Tibial nerve (tissue), 4 donors: ENCODE data around the gene OR5K2. TPM values are rescaled to one million over a fixed set of nuclear protein-coding genes. Genes with fewer than 3 reads are reported as not detected.

Experiments used
- DNase-seq, 2 donors: peaks; one replicate each; pipeline ENCODE4 v3.0.0-alpha.2; 2019; ENCODE audit warnings: low spot score in 2 of 2
- H3K27ac ChIP-seq, 4 donors: fragments of 200-600 bp; sonication (generic) in 3 of 4; one replicate each; pipeline ENCODE4 v1.5.1; 2017 to 2019; ENCODE audit warnings: mild to moderate bottlenecking in 1 of 4
- H3K27me3 ChIP-seq, 2 donors: fragments of 200-600 bp; sonication (generic) in 1 of 2; one replicate each; pipeline versions ENCODE4 v1.5.1 to v1.6.0; 2017 to 2019
- H3K36me3 ChIP-seq, 3 donors: fragments of 200-600 bp; sonication (generic); one replicate each; pipeline ENCODE4 v1.5.1; 2018 to 2019
- H3K4me1 ChIP-seq, 4 donors: fragments of 200-600 bp; sonication (generic) in 3 of 4; one replicate each; pipeline ENCODE4 v1.5.1; 2017 to 2019
- H3K4me3 ChIP-seq, 4 donors: fragments of 200-600 bp; sonication (generic) in 3 of 4; one replicate each; pipeline ENCODE4 v1.5.1; 2017 to 2019; ENCODE audit warnings: mild to moderate bottlenecking in 1 of 4, moderate library complexity in 1 of 4
- H3K9me3 ChIP-seq, 4 donors: fragments of 200-600 bp; sonication (generic) in 3 of 4; one replicate each; pipeline ENCODE4 v1.5.1; 2017 to 2019
- CTCF ChIP-seq, 5 experiments: fragments of 200-600 bp in 3 of 5; fragments of 450-650 bp in 2 of 5; sonication (generic) in 3 of 5; IDR thresholded peaks; one replicate each; pipeline ENCODE4 v1.5.1; 2016 to 2019; ENCODE audit warnings: antibody characterized with exemption in 5 of 5, mild to moderate bottlenecking in 3 of 5, moderate library complexity in 2 of 5
- EP300 ChIP-seq, 2 donors: sonication (generic); formaldehyde crosslinking; IDR thresholded peaks; one replicate each; pipeline ENCODE4 v1.6.1; 2017; ENCODE audit warnings: antibody characterized with exemption in 2 of 2, mild to moderate bottlenecking in 1 of 2
- POLR2A ChIP-seq, 2 donors: fragments of 450-650 bp; IDR thresholded peaks; one replicate each; pipeline ENCODE4 v1.6.1; 2017; ENCODE audit warnings: antibody characterized with exemption in 2 of 2, mild to moderate bottlenecking in 2 of 2, moderate library complexity in 2 of 2
- WGBS, 2 donors: methylation state at CpG; one replicate each; pipeline ENCODE4 v1.1.5; 2018; 5-methylcytosine and 5-hydroxymethylcytosine counted together
- total RNA-seq, 4 donors: library from RNA; depleted of rRNA; stranded (reverse); fragments of >200 nt; gene quantifications; one replicate each; pipeline ENCODE4 v1.1.0, GENCODE V29; 2016

Gene OR5K2
- total RNA-seq, 4 donors from 2014 or later = not detected

GRCh38 chr3:98521897-98522543 lies 24.5 kb downstream of the OR5K2 start:
- H3K36me3 ChIP-seq = peaks cover 0 to 24% (median 0%) of the 10 kb centered on the region in 3 donors
- TF ChIP-seq POLR2A (IDR thresholded peaks at IDR 0.05) = no peak
- no peak for TF ChIP-seq CTCF (IDR thresholded peaks at IDR 0.05)
- no peak for TF ChIP-seq EP300 (IDR thresholded peaks at IDR 0.05)
- H3K27ac ChIP-seq = peak overlapping the region; percentile 91 to 99 (median 96)
- H3K4me1 ChIP-seq = peaks cover 0 to 43% (median 7%) of the 10 kb centered on the region in 4 donors
- peak in 1 of 2 donors; percentile 36 for DNase-seq
- H3K4me3 ChIP-seq = peak overlapping the region; percentile 69 to 94 (median 88)
- WGBS, 2 donors = 1% methylated on average over 16 of the region's 16 CpGs
- H3K9me3 ChIP-seq = no peaks in the 10 kb centered on the region
- no peaks in the 10 kb centered on the region for H3K27me3 ChIP-seq

- H3K27ac ChIP-seq = peak within 1 kb of the TSS; percentile 91 to 99 (median 96)
- no peaks in the 10 kb centered on the region for H3K27me3 ChIP-seq
- whole genome bisulfite sequencing, 2 donors = 0 to 1% methylated on average over 32 to 52 of the region's 63 CpGs
- peak within 1 kb of the TSS; percentile 69 to 94 (median 88) for H3K4me3 ChIP-seq
- no peaks in the 10 kb centered on the region for H3K9me3 ChIP-seq
- peaks cover 0 to 17% (median 0%) of the 10 kb centered on the region in 3 donors for H3K36me3 ChIP-seq
- TF ChIP-seq EP300 (IDR thresholded peaks at IDR 0.05) (peak; percentile 93 to 96), POLR2A (IDR thresholded peaks at IDR 0.05) (peak; percentile 83 to 93), CTCF (IDR thresholded peaks at IDR 0.05) (peak in 1 of 5 experiments; percentile 24)
- peak; percentile 94 to 95 for DNase-seq
- H3K4me1 ChIP-seq = peaks cover 0 to 43% (median 7%) of the 10 kb centered on the region in 4 donors
These were observed 25.2 kb downstream of the OR5K2 start, which contains the start of gene CLDND1 for GRCh38 chr3:98522544-98523281. CLDND1 (minus strand) TSS chr3:98522902; CDS start chr3:98521424, 1,478 bp downstream.

- 85 to 87% methylated on average over 6 of the region's 6 CpGs for WGBS, 2 donors
- Histone ChIP-seq H3K36me3 (no peaks in the 10 kb centered on the region), H3K9me3 (no peaks in the 10 kb centered on the region), H3K27me3 (no peaks in the 10 kb centered on the region), H3K27ac (no peak overlapping the region), H3K4me3 (no peak overlapping the region), H3K4me1 (peaks cover 0 to 21% (median 7%) of the 10 kb centered on the region in 4 donors)
- TF ChIP-seq CTCF (IDR thresholded peaks at IDR 0.05) (no peak), EP300 (IDR thresholded peaks at IDR 0.05) (no peak), POLR2A (IDR thresholded peaks at IDR 0.05) (no peak)
- DNase-seq = no peak
These were observed 28.0 kb downstream of the OR5K2 start for GRCh38 chr3:98525494-98525893.

GRCh38 chr3:98528474-98529346 lies 31.2 kb downstream of the OR5K2 start:
- Histone ChIP-seq H3K4me1 (no peaks in the 10 kb centered on the region), H3K27me3 (no peaks in the 10 kb centered on the region), H3K4me3 (no peak overlapping the region), H3K36me3 (no peaks in the 10 kb centered on the region), H3K27ac (no peak overlapping the region), H3K9me3 (no peaks in the 10 kb centered on the region)
- no peak for DNase-seq
- 34% methylated on average over 4 of the region's 4 CpGs for WGBS, 2 donors
- TF ChIP-seq POLR2A (IDR thresholded peaks at IDR 0.05) (no peak), CTCF (IDR thresholded peaks at IDR 0.05) (no peak), EP300 (IDR thresholded peaks at IDR 0.05) (no peak)
